HG02678 (cell line): Measurements from ENCODE around the gene PRSS23.
A peak's percentile ranks its signal among the peaks of the same experiment; 100 is the strongest.

Source experiments
- ATAC-seq: cut with Tn5 transposase; IDR thresholded peaks from one replicate; pipeline ENCODE4 v1.9.1; 2021; ENCODE audit warnings: mild to moderate bottlenecking, moderate library complexity; ENCODE audit not compliant: unreplicated experiment

The PRSS23 gene

GRCh38 chr11:86790195-86790725, 10.1 kb upstream of the PRSS23 start:
- ATAC-seq, result no peak

GRCh38 chr11:86790867-86791849, 9.2 kb upstream of the PRSS23 start:
- no peak for ATAC-seq

GRCh38 chr11:86792150-86792549, 8.2 kb upstream of the PRSS23 start:
- ATAC-seq, result no peak

GRCh38 chr11:86793307-86793706, 7.0 kb upstream of the PRSS23 start:
- ATAC-seq, result no peak

GRCh38 chr11:86795511-86795910, 4.8 kb upstream of the PRSS23 start:
- no peak for ATAC-seq

GRCh38 chr11:86795949-86796348, 4.4 kb upstream of the PRSS23 start:
- ATAC-seq, result no peak

GRCh38 chr11:86797133-86797532, 3.2 kb upstream of the PRSS23 start:
- no peak for ATAC-seq

GRCh38 chr11:86798988-86799387, 1.4 kb upstream of the PRSS23 start:
- ATAC-seq, result no peak

GRCh38 chr11:86799680-86800075, 664 bp upstream of the PRSS23 start:
- ATAC-seq, result no peak

- ATAC-seq, result no peak
These were observed 574 bp downstream of the PRSS23 start for GRCh38 chr11:86800960-86801272.

- no peak for ATAC-seq
These were observed 1.0 kb downstream of the PRSS23 start for GRCh38 chr11:86801364-86801763.

GRCh38 chr11:86802146-86802545, 1.8 kb downstream of the PRSS23 start:
- ATAC-seq, result no peak

- ATAC-seq, result peak; percentile 46
These were observed 2.3 kb downstream of the PRSS23 start for GRCh38 chr11:86802601-86803051.

- no peak for ATAC-seq
These were observed 3.0 kb downstream of the PRSS23 start for GRCh38 chr11:86803136-86804045.

GRCh38 chr11:86804951-86805350, 4.6 kb downstream of the PRSS23 start:
- no peak for ATAC-seq

GRCh38 chr11:86805873-86806310, 5.5 kb downstream of the PRSS23 start:
- ATAC-seq, result peak; percentile 67

GRCh38 chr11:86806903-86807302, 6.6 kb downstream of the PRSS23 start:
- ATAC-seq, result no peak

- no peak for ATAC-seq
These were observed 7.0 kb downstream of the PRSS23 start for GRCh38 chr11:86807360-86807759.

- no peak for ATAC-seq
These were observed 9.2 kb downstream of the PRSS23 start for GRCh38 chr11:86809561-86809960.

GRCh38 chr11:86810288-86810687, 9.9 kb downstream of the PRSS23 start:
- ATAC-seq, result no peak

GRCh38 chr11:86811637-86812321, 11.4 kb downstream of the PRSS23 start:
- no peak for ATAC-seq
